ENCODE measurements around the gene BEND2. TPM values are rescaled to one million over a fixed set of nuclear protein-coding genes. Genes with fewer than 3 reads are reported as not detected.

The BEND2 gene
- total RNA-seq, 1 donor = not detected

- H3K27me3 ChIP-seq (ENCODE audit: insufficient read depth, low read length) = no peaks in the 10 kb centered on the region
- no peaks in the 10 kb centered on the region for H4K20me1 ChIP-seq (ENCODE audit: insufficient read depth, low read length)
- DNase-seq (ENCODE audit: insufficient read length, low spot score, missing footprints) = no peak
- H2AFZ ChIP-seq (ENCODE audit: low read length) = no peak overlapping the region
- no peaks in the 10 kb centered on the region for H3K36me3 ChIP-seq (ENCODE audit: insufficient read depth, low read length)
- no peak overlapping the region for H3K27ac ChIP-seq (ENCODE audit: low read depth, low read length)
- H3K4me2 ChIP-seq (ENCODE audit: insufficient read depth, low read length) = no peak overlapping the region
- no peaks in the 10 kb centered on the region for H3K4me1 ChIP-seq (ENCODE audit: insufficient read depth, low read length)
- TF ChIP-seq CTCF (IDR thresholded peaks at IDR 0.05; ENCODE audit: extremely low read depth, low read depth, low read length) = no peak
- H3K79me2 ChIP-seq (ENCODE audit: insufficient read depth, low read length) = no peaks in the 10 kb centered on the region
- H3K9me3 ChIP-seq (ENCODE audit: low read depth, low read length) = no peaks in the 10 kb centered on the region
- H3K4me3 ChIP-seq (ENCODE audit: insufficient read depth, low read length) = no peak overlapping the region
Observed at GRCh38 chrX:18203631-18204030, 17.1 kb downstream of the BEND2 start.

- Histone ChIP-seq H3K27ac (ENCODE audit: low read depth, low read length) (no peak overlapping the region), H3K36me3 (ENCODE audit: insufficient read depth, low read length) (no peaks in the 10 kb centered on the region), H4K20me1 (ENCODE audit: insufficient read depth, low read length) (no peaks in the 10 kb centered on the region), H3K4me1 (ENCODE audit: insufficient read depth, low read length) (no peaks in the 10 kb centered on the region), H3K27me3 (ENCODE audit: insufficient read depth, low read length) (no peaks in the 10 kb centered on the region), H2AFZ (ENCODE audit: low read length) (no peak overlapping the region), H3K9me3 (ENCODE audit: low read depth, low read length) (no peaks in the 10 kb centered on the region), H3K4me2 (ENCODE audit: insufficient read depth, low read length) (no peak overlapping the region), H3K79me2 (ENCODE audit: insufficient read depth, low read length) (no peaks in the 10 kb centered on the region), H3K4me3 (ENCODE audit: insufficient read depth, low read length) (no peak overlapping the region)
- TF ChIP-seq CTCF (IDR thresholded peaks at IDR 0.05; ENCODE audit: extremely low read depth, low read depth, low read length) = no peak
- no peak for DNase-seq (ENCODE audit: insufficient read length, low spot score, missing footprints)
Observed at GRCh38 chrX:18194688-18195087, 26.0 kb downstream of the BEND2 start.

GRCh38 chrX:18179446-18179845 lies 41.2 kb downstream of the BEND2 start:
- no peak for DNase-seq (ENCODE audit: insufficient read length, low spot score, missing footprints)
- Histone ChIP-seq H3K27ac (ENCODE audit: low read depth, low read length) (no peak overlapping the region), H3K9me3 (ENCODE audit: low read depth, low read length) (no peaks in the 10 kb centered on the region), H3K79me2 (ENCODE audit: insufficient read depth, low read length) (no peaks in the 10 kb centered on the region), H3K27me3 (ENCODE audit: insufficient read depth, low read length) (no peaks in the 10 kb centered on the region), H4K20me1 (ENCODE audit: insufficient read depth, low read length) (no peaks in the 10 kb centered on the region), H3K4me1 (ENCODE audit: insufficient read depth, low read length) (no peaks in the 10 kb centered on the region), H2AFZ (ENCODE audit: low read length) (no peak overlapping the region), H3K4me3 (ENCODE audit: insufficient read depth, low read length) (no peak overlapping the region), H3K4me2 (ENCODE audit: insufficient read depth, low read length) (no peak overlapping the region), H3K36me3 (ENCODE audit: insufficient read depth, low read length) (no peaks in the 10 kb centered on the region)
- no peak for TF ChIP-seq CTCF (IDR thresholded peaks at IDR 0.05; ENCODE audit: extremely low read depth, low read depth, low read length)

- no peaks in the 10 kb centered on the region for H3K27me3 ChIP-seq (ENCODE audit: insufficient read depth, low read length)
- no peak for DNase-seq (ENCODE audit: insufficient read length, low spot score, missing footprints)
- no peak overlapping the region for H3K4me2 ChIP-seq (ENCODE audit: insufficient read depth, low read length)
- no peaks in the 10 kb centered on the region for H3K36me3 ChIP-seq (ENCODE audit: insufficient read depth, low read length)
- H2AFZ ChIP-seq (ENCODE audit: low read length) = no peak overlapping the region
- H3K79me2 ChIP-seq (ENCODE audit: insufficient read depth, low read length) = no peaks in the 10 kb centered on the region
- no peak overlapping the region for H3K4me3 ChIP-seq (ENCODE audit: insufficient read depth, low read length)
- no peak for TF ChIP-seq CTCF (IDR thresholded peaks at IDR 0.05; ENCODE audit: extremely low read depth, low read depth, low read length)
- H4K20me1 ChIP-seq (ENCODE audit: insufficient read depth, low read length) = no peaks in the 10 kb centered on the region
- no peaks in the 10 kb centered on the region for H3K9me3 ChIP-seq (ENCODE audit: low read depth, low read length)
- no peaks in the 10 kb centered on the region for H3K4me1 ChIP-seq (ENCODE audit: insufficient read depth, low read length)
- no peak overlapping the region for H3K27ac ChIP-seq (ENCODE audit: low read depth, low read length)
Observed at GRCh38 chrX:18174971-18175370, 45.7 kb downstream of the BEND2 start.
